Daoy (cell line): ENCODE measurements around the gene DPP9. TPM values are rescaled to one million over a fixed set of nuclear protein-coding genes. Genes with fewer than 3 reads are reported as not detected.

Experiments used
- DNase-seq: peaks from one replicate; pipeline ENCODE4 v3.0.0-alpha.2; 2015; ENCODE audit warnings: low read depth
- total RNA-seq: library from RNA; depleted of rRNA; stranded (reverse); fragments of >200 nt; shearing (Covaris generic); gene quantifications from 2 replicates; pipeline ENCODE4 v1.2.3, GENCODE V29; 2014; rRNA removed

DPP9 gene
- total RNA-seq, 1 experiment from 2014 or later, result 77.1 TPM

DNA sequence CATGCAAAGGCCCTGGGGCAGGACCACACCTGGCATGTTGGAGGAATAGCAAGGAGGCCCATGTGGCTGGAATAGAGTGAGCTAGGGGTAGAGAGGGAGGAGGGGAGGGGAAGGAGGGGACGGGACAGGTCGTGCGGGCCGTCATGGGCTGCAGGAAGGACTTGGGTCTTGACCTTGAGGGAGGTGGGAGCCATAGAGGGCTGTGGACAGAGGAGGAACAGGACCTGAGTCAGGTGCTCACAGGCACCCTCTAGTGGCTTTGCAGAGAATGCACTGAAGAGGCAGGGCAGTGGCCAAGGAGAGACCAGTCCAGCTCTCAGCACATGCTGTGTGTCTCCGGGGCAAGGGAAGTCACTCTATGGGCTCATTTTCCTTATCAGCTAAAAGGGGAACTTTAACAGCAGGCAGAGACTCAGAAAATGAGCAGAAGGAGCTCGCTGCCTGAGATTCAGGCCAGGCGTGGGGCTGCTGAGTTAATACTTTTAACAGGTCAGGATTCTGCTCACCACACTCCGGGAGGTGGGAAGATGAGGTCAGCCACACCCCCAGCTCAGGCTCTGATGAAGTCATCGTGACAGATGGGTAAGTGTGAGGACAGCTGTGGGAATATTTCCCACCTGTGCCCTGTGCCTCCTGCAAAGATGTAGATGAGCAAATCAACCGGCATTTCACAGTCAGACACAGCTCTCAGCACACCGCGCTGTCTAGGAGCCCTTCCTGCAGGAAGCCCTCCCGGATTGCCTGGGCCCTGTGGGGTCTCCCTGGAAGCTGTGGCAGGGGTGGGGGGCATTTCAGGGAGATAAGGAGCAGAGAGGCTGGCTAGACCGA, 90.3 kb downstream of the DPP9 start:
- peak; percentile 96 for DNase-seq

Other genes with a start within 250 kb of the DPP9 start
- gene PLIN4, start 205.4 kb downstream of the DPP9 start, total RNA-seq, result 0.57 and 0.69 TPM in 2 replicates
- 0.15 and 1.3 TPM in 2 replicates for gene PLIN5, start 188.6 kb downstream of the DPP9 start, total RNA-seq
- 0.03 and 0.69 TPM in 2 replicates for gene LRG1, start 183.8 kb downstream of the DPP9 start, total RNA-seq
- gene SEMA6B, start 164.2 kb downstream of the DPP9 start, total RNA-seq, result 2.3 and 3.2 TPM in 2 replicates
- gene TNFAIP8L1, start 84.3 kb downstream of the DPP9 start, total RNA-seq, result 6.5 and 6.8 TPM in 2 replicates
- gene MYDGF, start 53.5 kb downstream of the DPP9 start, total RNA-seq, result 154 and 171 TPM in 2 replicates
- gene FEM1A, start 67.9 kb upstream of the DPP9 start, total RNA-seq, result 13.5 and 14.0 TPM in 2 replicates
- 0.74 and 1.7 TPM in 2 replicates for gene TICAM1, start 107.9 kb upstream of the DPP9 start, total RNA-seq
- gene PLIN3, start 143.8 kb upstream of the DPP9 start, total RNA-seq, result 102 and 114 TPM in 2 replicates
- not detected in 2 replicates for gene ARRDC5, start 179.1 kb upstream of the DPP9 start, total RNA-seq
- 32.4 and 34.6 TPM in 2 replicates for gene UHRF1, start 185.7 kb upstream of the DPP9 start, total RNA-seq
- gene KDM4B, start 245.3 kb upstream of the DPP9 start, total RNA-seq, result 2.1 and 4.2 TPM in 2 replicates